DND-41 (cell line): ENCODE data around the gene TSPYL1.

ENCODE experiments used
- CTCF ChIP-seq: IDR thresholded peaks from 2 replicates; pipeline ENCODE4 v1.5.1; 2012; ENCODE audit warnings: borderline replicate concordance, low read length, moderate library complexity, mild to moderate bottlenecking; ENCODE audit not compliant: poor library complexity, severe bottlenecking; ENCODE audit errors: extremely low read depth
- EZH2 ChIP-seq: IDR thresholded peaks from 3 replicates; pipeline ENCODE4 v1.6.1; 2012; ENCODE audit warnings: borderline replicate concordance, low read depth, mild to moderate bottlenecking, moderate library complexity, low read length, inconsistent platforms; ENCODE audit not compliant: severe bottlenecking

GRCh38 chr6:116327803-116328527, 48.2 kb upstream of the TSPYL1 start:
- TF ChIP-seq EZH2 (no peak), CTCF (no peak)
